Astrocyte of the spinal cord (primary cell): Measurements from ENCODE around the gene SERPINH1.

ENCODE experiments used
- DNase-seq: peaks from one replicate; pipeline ENCODE4 v3.0.0; 2011; ENCODE audit warnings: low read depth, low spot score
- H3K4me3 ChIP-seq: 2 replicates; pipeline ENCODE4 v1.5.1; 2011; ENCODE audit warnings: low read depth, mild to moderate bottlenecking, low read length, moderate library complexity
- in situ Hi-C: cut with HindIII; loops from 2 replicates; pipeline ENCODE4 v1.10.0; 2017; ENCODE audit warnings: low sequenced_read_pairs
- TF ChIP-seq, protein P1 (sequence below): IDR thresholded peaks from 2 replicates; pipeline ENCODE4 v1.5.1; 2012; ENCODE audit warnings: low read depth, mild to moderate bottlenecking, low read length, inconsistent platforms

SERPINH1 gene

DNA sequence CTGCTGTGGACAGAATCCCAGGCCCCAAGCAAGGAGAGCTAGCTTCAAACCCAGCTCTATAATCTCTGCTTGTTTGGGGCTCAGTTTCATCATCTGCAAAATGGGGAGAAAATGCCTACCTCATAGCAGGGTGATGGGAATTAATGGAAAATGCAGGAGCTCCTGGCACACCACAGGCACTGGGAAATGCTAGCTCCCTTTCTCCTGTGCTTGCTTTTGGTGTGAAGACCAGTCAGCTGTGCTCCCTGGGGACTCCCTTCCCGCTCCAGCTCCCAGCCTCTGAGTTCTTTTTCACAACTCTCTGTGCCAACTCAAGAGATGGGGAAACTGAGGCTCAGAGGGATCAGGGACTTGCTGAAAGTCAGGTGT lies 8.2 kb upstream of the SERPINH1 start:
- no peak for DNase-seq
- H3K4me3 ChIP-seq, result no peak overlapping the region
- in situ Hi-C loops, result no loop called here
- TF ChIP-seq, protein P1, sequence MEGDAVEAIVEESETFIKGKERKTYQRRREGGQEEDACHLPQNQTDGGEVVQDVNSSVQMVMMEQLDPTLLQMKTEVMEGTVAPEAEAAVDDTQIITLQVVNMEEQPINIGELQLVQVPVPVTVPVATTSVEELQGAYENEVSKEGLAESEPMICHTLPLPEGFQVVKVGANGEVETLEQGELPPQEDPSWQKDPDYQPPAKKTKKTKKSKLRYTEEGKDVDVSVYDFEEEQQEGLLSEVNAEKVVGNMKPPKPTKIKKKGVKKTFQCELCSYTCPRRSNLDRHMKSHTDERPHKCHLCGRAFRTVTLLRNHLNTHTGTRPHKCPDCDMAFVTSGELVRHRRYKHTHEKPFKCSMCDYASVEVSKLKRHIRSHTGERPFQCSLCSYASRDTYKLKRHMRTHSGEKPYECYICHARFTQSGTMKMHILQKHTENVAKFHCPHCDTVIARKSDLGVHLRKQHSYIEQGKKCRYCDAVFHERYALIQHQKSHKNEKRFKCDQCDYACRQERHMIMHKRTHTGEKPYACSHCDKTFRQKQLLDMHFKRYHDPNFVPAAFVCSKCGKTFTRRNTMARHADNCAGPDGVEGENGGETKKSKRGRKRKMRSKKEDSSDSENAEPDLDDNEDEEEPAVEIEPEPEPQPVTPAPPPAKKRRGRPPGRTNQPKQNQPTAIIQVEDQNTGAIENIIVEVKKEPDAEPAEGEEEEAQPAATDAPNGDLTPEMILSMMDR, result no peak

DNA sequence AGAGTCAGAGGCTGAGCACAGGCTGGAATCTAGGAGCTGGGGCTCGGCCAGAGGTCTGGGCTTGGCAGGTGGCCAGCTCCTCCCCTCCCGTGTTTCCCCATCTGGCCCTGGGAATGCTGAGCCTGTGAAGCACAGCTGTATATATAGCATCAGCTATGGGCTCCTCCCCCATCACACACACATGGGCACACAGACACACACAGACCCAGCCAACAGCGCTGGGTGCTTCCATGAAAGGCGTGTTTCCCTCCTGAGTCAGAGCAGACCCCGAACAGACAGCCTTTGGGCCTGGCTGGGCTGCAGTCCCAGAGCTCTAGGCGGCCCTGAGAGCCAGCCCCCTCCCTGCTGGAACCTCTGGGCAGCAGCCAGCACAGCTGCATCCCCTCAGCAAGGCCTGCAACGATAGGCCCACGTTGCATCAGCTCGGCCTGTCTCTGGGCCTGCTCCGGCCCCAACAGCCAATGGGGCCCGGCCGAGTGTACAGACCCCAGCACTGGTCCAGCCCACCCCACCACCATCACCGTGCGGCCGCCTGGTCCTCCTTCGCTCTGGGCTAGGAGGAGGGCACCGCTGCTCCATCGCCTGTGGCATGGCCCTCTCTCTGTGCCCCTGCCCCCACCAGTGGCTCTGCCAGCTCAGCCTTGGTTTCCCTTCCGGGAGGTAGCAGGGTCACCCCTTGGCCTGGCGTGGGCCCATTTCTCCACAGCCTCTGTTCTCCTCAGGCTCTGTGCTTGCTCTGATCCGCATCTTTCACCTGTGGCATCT lies 7.6 kb upstream of the SERPINH1 start:
- peak; percentile 100 for DNase-seq
- in situ Hi-C loops, result no loop called here
- TF ChIP-seq, protein P1, result no peak
- peak overlapping the region; percentile 5 for H3K4me3 ChIP-seq

DNA sequence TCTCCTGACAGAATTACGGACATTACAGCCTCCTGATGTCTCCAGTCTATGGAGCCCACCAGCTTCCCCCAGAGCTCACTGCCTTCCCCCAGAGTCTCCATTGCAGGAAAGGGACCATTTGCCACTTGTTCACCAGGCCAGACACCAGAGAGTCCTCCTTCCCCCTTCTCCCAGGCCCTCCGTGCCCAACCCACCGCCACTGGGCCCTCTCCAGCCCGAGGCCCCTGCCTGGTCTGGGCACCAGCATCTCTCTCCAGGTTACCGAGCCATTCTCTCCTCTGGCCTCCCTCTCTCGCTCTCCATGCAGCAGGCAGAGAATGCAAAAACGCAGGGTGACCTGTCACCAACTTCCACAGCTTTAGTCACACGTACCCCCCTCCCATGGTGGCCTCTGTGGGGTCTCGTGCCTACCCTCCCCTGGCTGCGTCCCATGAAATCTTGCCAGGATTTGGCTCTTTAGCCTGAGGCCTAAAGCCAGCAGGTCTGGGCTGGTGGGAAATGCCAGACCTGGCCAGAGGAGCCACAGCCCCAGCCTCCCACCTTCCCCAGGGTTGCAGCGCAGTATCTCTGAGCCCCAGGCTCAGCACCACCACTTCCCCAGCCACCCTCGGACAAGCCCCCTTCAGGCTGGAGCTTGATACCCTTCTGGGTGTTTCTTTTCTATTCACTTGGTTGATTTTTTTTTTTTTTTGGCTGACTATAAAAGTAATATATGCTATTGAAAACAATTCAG lies 6.8 kb upstream of the SERPINH1 start:
- no peak for DNase-seq
- in situ Hi-C loops, result no loop called here
- TF ChIP-seq, protein P1, result no peak
- H3K4me3 ChIP-seq, result no peak overlapping the region

DNA sequence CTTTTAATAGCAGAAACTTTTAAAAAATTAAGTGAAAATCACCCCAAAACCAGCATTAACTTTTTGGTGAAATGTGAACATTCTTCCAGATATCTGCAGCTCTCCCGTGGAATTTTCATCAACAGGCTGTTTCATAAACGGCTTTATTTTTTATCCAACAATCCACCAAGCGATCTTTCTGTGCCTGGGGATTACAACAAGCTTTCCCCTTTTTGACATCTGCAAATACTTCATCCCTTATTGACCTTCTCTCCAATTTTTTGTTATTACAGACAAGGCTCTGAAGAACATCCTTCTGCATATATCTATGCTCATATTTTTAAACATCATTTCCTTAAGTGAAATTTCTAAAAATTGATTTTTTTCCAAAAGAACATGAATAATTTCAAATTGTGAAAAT lies 5.8 kb upstream of the SERPINH1 start:
- TF ChIP-seq, protein P1, result no peak
- H3K4me3 ChIP-seq, result no peak overlapping the region
- no peak for DNase-seq
- in situ Hi-C loops, result no loop called here

DNA sequence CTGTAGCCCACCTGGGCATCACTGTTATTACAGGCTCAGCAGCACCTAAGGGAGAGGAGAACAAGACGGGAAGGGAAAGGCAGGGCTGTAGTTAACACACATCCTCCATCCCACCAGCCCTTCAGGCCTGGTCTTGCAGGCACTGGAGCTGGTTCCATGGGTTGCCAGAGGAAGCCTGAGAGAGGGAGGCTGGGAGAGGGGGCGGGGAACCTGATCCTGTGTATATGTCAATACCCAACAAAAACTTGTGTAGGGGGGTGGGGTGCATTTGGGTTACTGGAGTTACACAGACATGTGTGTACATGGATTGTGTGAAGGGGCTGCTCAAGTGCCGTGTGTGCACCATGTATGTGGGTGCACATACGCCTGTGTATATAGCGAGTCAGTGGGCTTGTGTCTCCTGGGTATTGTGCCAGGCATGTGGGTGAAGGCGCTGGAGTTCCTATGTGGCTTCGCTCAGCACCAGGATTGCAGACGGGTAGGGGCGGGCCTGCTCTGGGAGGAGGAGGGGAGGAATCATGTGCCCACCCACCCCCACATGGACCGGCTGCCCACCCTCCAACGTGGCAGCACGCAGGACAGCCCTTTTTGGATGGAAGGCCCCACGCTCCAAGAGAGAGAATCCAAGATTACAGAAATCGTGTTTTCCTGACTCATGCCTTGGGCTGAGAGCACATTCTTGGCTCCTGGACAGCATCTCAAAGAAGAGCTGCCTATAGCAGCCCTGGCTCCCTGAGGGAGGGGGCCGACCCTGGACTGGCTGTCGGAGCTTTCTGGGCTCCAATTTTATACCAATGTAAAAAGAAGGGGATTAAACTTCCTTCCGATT lies 4.2 kb upstream of the SERPINH1 start:
- TF ChIP-seq, protein P1, result no peak
- no peak overlapping the region for H3K4me3 ChIP-seq
- DNase-seq, result peak; percentile 88
- in situ Hi-C loops, result no loop called here

- TF ChIP-seq, protein P1, result no peak
- in situ Hi-C loops, result no loop called here
- no peak overlapping the region for H3K4me3 ChIP-seq
- peak; percentile 68 for DNase-seq
These were observed 2.9 kb upstream of the SERPINH1 start for GRCh38 chr11:75558939-75559843.
